ENCODE data around the gene GNG7.
A peak's percentile ranks its signal among the peaks of the same experiment; 100 is the strongest.
"Not testable (repeated sequence)": the region's sequence is repeated elsewhere in the genome, so short reads cannot be mapped to it uniquely, and the experiment has no call there.

The GNG7 gene

DNA sequence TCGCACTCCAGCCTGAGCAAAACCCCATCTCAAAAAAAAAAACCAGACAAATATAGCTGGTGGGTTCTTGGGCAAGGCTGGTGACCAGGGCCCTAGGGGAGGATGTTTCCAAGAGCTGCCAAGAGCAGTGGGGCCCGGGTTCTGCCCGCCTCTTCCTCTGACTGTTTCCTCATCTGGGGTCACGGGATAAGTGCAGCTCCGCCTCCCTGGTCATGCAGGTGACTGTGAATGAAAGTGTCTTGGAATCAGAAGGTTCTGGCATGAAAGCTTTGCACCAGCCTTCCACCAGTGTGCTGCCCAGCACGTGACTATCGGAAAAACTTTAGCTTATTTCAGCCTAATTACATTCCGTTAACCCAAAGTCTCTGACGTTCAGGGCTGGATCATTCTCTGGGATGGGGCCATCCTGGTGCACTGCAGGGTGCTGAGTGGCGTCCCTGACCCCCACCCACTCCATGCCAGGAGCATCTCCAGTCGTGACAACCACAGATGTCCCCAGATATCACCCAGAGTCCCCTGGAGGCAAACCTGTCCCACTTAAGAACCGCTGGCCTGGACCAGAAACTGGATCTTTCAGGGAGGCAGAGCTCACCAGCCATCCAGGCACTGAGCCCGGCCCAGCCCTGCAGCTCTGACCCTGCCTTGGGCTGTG is 85.6 kb downstream of the GNG7 start:
- no peak for DNase-seq

- no peak for DNase-seq
Measured at GRCh38 chr19:2615782-2616181, 86.7 kb downstream of the GNG7 start.

- no peak for DNase-seq
Measured at GRCh38 chr19:2613507-2614295, 88.8 kb downstream of the GNG7 start.

DNA sequence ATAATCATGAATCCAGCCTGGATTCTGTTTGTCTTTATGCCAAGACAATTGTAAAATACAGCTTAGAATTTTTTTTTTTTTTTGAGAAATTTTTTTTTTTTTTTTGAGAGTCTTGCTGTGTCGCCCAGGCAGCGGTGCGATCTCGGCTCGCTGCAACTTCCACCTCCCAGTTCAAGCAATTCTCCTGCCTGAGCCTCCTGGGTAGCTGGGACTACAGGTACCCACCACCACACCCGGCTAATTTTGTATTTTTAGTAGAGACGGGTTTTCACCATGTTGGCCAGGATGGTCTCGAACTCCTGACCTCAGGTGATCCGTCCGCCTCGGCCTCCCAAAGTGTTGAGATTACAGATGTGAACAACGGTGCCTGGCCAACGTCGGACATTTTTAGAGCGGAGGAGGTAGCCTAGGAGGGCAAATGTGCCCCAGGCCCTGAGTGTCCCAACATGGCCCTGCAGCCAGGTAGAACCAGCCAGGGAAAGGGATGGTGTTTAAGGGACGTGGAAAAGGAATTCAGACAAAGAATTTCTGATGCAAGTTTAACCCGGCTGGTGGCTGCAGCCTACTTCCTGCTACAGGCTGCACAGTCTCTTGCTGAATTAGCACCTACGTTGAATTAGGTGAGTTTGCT is 89.8 kb downstream of the GNG7 start:
- no peak for DNase-seq

- no peak for DNase-seq
Measured at GRCh38 chr19:2611483-2612464, 90.7 kb downstream of the GNG7 start.

DNA sequence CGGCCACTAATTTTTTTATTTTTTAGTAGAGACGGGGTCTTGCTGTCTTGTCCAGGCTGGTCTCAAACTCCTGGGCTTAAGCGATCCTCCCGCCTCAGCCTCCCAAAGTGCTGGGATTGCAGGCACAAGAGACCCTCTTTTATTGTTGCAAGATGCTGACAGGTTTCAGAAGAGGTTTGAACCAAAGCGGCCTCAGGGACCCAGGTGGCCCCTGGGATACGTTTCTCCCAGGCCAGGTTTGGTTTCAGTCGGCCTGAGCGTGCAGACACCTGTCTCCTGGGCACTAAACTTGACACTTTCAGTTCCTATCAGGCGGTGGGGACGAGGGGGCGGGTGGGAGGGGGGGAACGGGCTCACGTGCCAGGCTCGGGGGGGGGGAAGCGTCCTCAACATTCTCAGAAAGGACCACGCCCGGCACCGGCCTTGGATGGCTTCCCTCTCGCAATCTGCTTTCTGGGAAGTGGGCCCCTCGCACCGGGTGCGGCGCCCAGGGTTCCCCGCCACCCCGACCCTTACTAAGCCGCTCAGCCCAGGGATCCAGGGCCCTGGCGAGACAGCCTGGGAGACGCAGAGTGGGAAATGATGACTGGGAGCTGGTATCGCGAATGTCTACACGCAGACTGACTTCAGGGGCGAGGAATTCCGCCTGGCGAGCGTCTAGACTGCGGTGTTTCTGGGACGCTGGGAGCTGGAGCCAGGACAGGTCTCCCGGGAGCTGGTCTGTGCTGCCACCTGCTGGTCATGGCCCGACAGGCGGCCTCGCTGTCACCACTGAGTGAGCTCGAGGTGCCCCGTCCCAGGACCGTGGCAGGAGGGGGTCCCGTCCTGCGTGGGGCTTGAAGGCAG is 91.6 kb downstream of the GNG7 start:
- peak; percentile 41 for DNase-seq

GRCh38 chr19:2609389-2610116 is 92.9 kb downstream of the GNG7 start:
- DNase-seq, result no peak

- DNase-seq, result not testable (repeated sequence)
Measured at GRCh38 chr19:2609034-2609388, 93.5 kb downstream of the GNG7 start.

DNA sequence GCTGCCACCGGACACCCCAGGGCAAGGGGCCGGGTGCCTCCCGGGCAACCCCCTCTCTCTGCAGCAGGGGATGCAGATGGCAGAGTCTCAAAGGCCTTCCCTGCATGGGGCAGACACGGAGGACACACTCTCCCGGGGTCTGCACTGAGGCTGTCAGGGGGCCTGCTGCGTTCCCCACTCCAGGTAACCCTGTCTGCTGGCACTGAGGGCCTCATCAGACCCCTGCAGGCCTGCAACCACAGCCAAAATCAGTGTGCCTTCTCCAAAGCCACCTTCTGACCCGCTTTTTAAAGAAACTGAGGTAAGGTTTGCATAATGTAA is 93.9 kb downstream of the GNG7 start:
- DNase-seq, result no peak

- DNase-seq, result no peak
Measured at GRCh38 chr19:2607712-2608601, 94.5 kb downstream of the GNG7 start.

- not testable (repeated sequence) for DNase-seq
Measured at GRCh38 chr19:2606774-2607173, 95.7 kb downstream of the GNG7 start.

DNA sequence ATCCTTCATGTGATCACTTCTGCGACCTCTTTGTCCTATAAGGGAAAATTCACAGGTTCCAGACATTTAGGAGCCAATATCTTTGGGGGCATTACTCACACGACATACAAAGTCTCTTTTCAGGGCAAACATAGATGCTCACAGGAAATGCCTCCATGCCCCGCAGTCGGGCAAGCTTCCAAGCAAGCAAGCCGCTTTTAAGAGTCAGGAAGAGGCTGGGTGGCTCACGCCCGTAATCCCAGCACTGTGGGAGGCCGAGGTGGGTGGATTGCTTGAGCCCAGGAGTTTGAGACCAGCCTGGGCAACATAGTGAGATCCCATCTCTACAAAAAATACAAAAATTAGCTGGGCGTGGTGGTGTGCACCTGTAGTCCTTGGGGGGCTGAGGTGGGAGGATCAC is 96.6 kb downstream of the GNG7 start:
- not testable (repeated sequence) for DNase-seq

DNA sequence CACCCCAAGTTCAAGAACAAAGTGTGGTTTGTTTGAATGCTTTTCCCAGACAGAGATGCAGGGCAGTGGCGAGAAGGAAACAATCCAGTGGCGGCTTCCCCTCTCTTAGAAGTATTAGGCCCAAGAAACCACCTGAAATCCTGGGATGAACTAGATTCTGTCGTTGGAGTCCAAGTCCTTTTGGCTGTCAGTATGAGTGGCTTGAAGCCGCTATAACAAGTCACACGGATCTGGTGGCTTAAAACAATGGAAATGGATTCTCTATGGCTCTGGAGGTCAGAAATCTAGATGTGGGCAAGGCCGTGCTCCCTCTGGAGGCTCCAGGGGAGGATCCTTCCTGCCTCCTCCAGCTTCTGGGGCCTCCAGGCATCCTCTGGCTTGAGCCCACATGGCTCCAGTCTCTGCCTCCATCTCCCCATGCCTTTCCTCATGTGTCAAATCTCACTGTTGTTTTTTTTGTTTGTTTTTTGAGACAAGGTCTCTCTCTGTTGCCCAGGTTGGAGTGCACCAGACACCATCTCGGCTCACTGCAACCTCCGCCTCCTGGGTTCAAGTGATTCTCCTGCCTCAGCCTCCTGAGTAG is 97.7 kb downstream of the GNG7 start:
- DNase-seq, result no peak

- DNase-seq, result no peak
Measured at GRCh38 chr19:2603334-2603733, 99.2 kb downstream of the GNG7 start.

DNA sequence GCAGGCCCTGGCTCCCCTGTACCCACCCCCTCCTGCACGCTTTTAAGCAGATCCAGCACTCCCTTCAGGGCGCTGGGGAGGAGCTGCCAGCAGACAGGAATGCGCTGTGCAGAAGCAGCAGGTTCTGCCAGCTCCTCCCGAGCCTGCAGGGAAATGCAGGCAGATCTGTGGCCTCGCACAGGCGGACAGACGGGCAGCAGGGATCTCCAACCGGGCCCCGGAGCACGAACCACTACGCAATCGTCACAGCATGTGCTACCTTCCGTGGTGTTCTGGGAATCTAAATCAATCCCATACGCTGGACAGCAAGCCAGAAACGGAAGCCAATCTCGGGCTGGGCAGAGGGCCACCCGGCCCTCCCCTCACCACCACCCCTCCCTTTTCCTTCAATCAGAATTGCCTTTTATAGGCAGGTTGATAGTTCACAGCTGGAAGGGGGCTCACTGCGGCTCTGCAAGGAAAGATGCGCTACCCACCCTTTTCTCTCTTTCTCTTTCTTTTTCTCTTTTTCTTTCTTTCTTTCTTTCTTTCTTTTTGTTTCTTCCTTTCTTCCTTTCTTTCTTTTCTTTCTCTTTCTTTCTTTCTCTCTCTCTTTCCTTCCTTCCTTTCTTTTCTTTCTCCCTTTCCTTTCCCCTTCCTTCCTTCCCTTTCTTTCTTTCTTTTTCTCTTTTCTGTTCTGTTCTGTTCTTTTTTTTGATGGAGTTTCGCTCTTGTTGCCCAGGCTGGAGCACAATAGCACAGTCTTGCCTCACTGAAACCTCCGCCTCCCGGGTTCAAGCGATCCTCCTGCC is 99.9 kb downstream of the GNG7 start:
- DNase-seq, result no peak

- DNase-seq, result no peak
Measured at GRCh38 chr19:2600914-2601870, 101.3 kb downstream of the GNG7 start.

- DNase-seq, result no peak
Measured at GRCh38 chr19:2594319-2594718, 108.2 kb downstream of the GNG7 start.

DNA sequence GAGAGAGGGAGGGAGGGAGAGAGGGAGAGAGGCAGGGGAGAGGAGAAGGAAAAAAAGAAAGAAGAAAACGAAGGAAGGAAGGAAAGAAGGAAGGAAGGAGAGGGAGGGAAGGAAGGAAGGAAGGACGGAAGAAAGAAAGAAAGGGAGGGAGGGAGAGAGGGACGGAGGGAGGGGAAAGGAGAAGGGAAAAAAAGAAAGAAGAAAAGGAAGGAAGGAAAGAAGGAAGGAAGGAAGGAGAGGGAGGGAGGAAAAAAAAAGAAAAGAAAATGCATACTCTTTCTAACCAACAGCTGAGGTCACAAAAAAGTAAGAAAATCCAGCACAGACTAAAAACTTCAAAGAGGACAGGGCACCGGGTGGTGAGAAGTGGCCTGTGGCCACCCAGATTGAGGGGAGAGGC is 109.7 kb downstream of the GNG7 start:
- no peak for DNase-seq

All from DMS153 (cell line).